ENCODE data around the gene WDR81.

Gene WDR81

DNA sequence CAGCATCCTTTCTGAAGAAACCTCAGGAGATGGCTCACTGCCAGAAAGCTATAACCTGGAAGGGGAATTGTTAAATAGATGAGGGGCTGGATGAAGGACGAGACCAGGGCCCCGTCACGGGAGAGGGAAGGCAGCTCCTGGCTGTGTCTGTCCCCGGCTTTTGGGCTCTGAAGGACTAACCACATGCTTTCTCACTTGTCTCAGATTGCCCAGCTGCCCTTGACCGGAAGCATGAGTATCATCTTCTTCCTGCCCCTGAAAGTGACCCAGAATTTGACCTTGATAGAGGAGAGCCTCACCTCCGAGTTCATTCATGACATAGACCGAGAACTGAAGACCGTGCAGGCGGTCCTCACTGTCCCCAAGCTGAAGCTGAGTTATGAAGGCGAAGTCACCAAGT lies 51.8 kb downstream of the WDR81 start:
- TF ChIP-seq, protein P1, sequence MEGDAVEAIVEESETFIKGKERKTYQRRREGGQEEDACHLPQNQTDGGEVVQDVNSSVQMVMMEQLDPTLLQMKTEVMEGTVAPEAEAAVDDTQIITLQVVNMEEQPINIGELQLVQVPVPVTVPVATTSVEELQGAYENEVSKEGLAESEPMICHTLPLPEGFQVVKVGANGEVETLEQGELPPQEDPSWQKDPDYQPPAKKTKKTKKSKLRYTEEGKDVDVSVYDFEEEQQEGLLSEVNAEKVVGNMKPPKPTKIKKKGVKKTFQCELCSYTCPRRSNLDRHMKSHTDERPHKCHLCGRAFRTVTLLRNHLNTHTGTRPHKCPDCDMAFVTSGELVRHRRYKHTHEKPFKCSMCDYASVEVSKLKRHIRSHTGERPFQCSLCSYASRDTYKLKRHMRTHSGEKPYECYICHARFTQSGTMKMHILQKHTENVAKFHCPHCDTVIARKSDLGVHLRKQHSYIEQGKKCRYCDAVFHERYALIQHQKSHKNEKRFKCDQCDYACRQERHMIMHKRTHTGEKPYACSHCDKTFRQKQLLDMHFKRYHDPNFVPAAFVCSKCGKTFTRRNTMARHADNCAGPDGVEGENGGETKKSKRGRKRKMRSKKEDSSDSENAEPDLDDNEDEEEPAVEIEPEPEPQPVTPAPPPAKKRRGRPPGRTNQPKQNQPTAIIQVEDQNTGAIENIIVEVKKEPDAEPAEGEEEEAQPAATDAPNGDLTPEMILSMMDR (IDR thresholded peaks at IDR 0.05; ENCODE audit: low read depth, low read length) = no peak
- no peak overlapping the region for H3K4me3 ChIP-seq (replicated peaks in 1 of 2; ENCODE audit: low read depth in 2 of 2, low read length in 2 of 2)
- no peak for DNase-seq (ENCODE audit: low read depth in 2 of 2)

DNA sequence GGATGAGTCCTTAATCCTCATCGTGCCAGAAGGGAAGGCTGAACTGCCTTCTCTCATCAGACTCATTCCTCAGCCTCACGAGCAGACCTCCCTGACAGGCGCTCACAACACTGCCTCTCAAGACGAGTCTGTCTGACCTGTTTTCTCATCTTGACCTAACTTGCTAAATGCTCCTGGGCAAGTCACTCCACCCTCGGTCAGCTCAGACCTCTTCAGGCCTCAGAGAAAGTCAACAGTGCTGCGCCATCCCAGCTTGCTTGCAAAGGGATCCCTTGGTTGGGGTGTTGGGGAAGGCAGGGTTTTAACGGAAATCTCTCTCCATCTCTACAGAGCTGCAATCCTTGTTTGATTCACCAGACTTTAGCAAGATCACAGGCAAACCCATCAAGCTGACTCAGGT lies 52.4 kb downstream of the WDR81 start:
- H3K4me3 ChIP-seq (replicated peaks in 1 of 2; ENCODE audit: low read depth in 2 of 2, low read length in 2 of 2) = no peak overlapping the region
- TF ChIP-seq, protein P1 (IDR thresholded peaks at IDR 0.05; ENCODE audit: low read depth, low read length) = no peak
- no peak for DNase-seq (ENCODE audit: low read depth in 2 of 2)

DNA sequence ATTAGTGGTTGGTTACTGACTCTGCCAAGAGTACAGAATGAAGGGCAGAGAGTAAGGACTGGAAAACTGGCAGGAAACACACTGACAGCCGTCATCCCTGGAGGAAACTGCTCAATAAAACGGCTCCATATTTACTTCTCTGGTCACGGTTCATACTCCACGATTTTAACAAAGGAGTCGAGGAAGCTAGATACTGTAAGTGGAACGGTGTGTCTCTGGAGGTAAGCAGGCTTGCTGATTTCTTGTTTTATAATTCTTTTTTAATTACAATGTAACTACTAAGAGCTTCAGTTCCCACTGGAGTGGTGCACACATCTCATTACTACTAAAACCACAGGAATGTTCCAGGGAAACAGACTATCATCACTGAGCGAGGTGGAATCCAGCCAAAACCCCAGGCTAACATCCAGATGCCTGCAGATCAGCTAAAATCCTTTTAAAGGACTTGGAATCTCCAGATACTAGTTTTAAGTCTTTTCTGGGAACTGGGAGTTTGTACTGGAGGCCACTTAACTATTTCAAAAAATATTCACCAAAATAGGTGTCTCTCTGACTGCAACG lies 55.1 kb downstream of the WDR81 start:
- peak; percentile 96 to 98 for DNase-seq (ENCODE audit: low read depth in 2 of 2)
- TF ChIP-seq, protein P1 (IDR thresholded peaks at IDR 0.05; ENCODE audit: low read depth, low read length) = no peak
- no peak overlapping the region for H3K4me3 ChIP-seq (replicated peaks in 1 of 2; ENCODE audit: low read depth in 2 of 2, low read length in 2 of 2)

DNA sequence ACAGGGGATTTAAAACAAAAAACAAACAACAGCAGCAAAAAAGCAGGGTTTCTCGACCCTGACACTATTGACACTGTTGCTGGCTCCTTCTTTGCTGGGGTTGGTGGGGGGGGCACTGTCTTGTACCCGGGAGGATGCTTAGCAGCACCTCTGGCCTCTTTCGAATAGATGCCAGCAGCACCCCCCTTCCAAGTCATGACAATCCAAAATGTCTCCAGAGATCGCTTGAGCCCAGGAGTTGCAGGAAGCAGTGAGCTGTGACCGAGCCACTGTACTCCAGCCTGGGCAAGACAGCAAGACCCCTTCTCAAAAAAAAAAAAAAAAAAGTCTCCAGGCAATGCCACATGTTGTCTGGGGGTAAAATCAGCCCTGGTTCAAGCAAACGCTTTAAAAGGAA lies 57.7 kb downstream of the WDR81 start:
- TF ChIP-seq, protein P1 (IDR thresholded peaks at IDR 0.05; ENCODE audit: low read depth, low read length) = no peak
- H3K4me3 ChIP-seq (replicated peaks in 1 of 2; ENCODE audit: low read depth in 2 of 2, low read length in 2 of 2) = no peak overlapping the region

DNA sequence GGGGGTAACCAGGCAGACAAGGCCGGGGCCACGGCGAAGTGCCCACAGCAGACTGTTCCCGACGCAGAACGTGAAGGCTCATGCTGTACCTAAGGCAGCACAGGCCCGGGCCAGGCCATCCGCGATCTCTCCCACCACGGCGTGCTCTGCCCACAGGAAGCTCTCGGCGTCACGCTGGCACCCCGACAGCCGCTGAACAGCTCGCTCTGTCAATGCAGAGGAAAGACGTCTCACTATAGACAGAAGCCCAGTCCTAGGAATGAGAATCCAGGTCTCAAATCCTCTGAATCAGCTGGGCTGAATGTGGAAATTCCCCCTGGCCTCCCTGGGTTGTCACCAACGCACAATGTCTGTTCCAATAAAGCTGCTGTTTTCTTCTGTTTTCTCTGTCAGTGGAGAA lies 58.8 kb downstream of the WDR81 start:
- TF ChIP-seq, protein P1 (IDR thresholded peaks at IDR 0.05; ENCODE audit: low read depth, low read length) = no peak
- H3K4me3 ChIP-seq (replicated peaks in 1 of 2; ENCODE audit: low read depth in 2 of 2, low read length in 2 of 2) = no peak overlapping the region
- peak in 1 of 2 donors; percentile 68 for DNase-seq (ENCODE audit: low read depth in 2 of 2)

More for the DNA sequence above, 57.7 kb downstream of the WDR81 start:
- DNase-seq (ENCODE audit: low read depth in 2 of 2) = no peak

DNA sequence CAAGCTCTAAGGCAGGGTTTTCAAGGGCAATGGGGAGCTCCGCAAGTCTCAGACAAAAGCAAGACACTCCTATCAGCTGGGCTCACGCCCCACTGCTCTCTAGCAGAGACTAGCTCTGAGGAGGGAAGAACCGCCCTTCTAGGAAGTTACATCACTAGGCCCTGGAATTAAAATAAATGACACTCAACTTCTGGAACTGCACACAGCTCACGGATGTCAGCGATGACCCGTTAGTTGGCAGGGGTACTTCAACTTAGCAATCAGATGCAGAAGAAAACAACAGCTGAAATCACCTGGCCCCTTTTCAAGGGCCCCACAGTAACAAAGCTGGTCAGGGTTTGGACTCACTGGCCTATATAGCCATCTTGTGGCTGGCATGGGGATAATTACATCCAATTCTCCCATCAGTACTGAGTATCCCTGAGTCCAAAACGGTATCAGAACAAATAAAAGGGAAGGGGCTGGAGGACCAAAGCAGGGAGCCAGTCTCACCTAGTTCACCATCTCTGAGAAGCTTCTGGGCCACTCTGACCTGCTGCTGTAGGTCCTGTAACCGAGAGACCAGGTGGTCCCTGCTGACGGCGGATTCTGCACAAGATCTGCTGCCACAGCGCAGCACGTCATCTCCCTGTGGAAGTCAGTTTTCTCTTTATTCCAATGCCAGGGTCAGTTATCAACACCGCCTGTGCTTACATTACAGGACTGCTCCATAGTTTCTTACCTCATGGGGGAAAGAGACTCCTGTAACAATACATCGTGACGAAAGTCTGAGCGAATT lies 59.5 kb downstream of the WDR81 start:
- TF ChIP-seq, protein P1 (IDR thresholded peaks at IDR 0.05; ENCODE audit: low read depth, low read length) = peak; percentile 79
- no peak overlapping the region for H3K4me3 ChIP-seq (replicated peaks in 1 of 2; ENCODE audit: low read depth in 2 of 2, low read length in 2 of 2)
- peak; percentile 97 for DNase-seq (ENCODE audit: low read depth in 2 of 2)

Measured in cardiac fibroblast (primary cell).